Epithelial cell of esophagus (primary cell): ENCODE results near the gene IKBKG.
"Not testable (repeated sequence)": the region's sequence is repeated elsewhere in the genome, so short reads cannot be mapped to it uniquely, and the experiment has no call there.

Experiments
- DNase-seq: peaks from one replicate; pipeline ENCODE4 v3.0.0; 2010; ENCODE audit warnings: low read depth
- H3K4me3 ChIP-seq: 2 replicates; pipeline ENCODE4 v1.5.1; 2011; ENCODE audit warnings: mild to moderate bottlenecking, low read length, control low read depth
- TF ChIP-seq, protein P1 (sequence below): IDR thresholded peaks from 2 replicates; pipeline ENCODE4 v1.5.1; 2011; ENCODE audit warnings: low read depth, mild to moderate bottlenecking, low read length, control low read depth, inconsistent platforms; ENCODE audit not compliant: insufficient read depth; ENCODE audit errors: missing control alignments

Gene IKBKG

DNA sequence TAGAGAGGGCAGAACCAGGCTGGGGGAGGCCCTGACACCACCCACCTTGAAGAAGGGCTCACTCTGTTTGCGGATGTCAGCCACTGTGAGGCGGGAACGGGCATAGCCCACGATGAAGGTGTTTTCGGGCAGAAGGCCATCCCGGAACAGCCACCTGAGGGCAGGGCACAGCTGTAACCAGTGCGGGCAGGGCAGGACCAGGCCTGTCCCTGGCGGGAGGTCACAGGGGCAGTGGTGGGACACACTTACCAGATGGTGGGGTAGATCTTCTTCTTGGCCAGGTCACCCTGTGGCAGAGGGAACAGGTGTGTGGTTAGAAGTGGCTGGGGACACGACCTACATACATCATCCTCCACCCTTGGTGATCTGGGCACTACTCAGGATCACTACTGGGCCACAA lies 11.5 kb upstream of the IKBKG start:
- TF ChIP-seq, protein P1, sequence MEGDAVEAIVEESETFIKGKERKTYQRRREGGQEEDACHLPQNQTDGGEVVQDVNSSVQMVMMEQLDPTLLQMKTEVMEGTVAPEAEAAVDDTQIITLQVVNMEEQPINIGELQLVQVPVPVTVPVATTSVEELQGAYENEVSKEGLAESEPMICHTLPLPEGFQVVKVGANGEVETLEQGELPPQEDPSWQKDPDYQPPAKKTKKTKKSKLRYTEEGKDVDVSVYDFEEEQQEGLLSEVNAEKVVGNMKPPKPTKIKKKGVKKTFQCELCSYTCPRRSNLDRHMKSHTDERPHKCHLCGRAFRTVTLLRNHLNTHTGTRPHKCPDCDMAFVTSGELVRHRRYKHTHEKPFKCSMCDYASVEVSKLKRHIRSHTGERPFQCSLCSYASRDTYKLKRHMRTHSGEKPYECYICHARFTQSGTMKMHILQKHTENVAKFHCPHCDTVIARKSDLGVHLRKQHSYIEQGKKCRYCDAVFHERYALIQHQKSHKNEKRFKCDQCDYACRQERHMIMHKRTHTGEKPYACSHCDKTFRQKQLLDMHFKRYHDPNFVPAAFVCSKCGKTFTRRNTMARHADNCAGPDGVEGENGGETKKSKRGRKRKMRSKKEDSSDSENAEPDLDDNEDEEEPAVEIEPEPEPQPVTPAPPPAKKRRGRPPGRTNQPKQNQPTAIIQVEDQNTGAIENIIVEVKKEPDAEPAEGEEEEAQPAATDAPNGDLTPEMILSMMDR = no peak
- DNase-seq = no peak
- no peak overlapping the region for H3K4me3 ChIP-seq

DNA sequence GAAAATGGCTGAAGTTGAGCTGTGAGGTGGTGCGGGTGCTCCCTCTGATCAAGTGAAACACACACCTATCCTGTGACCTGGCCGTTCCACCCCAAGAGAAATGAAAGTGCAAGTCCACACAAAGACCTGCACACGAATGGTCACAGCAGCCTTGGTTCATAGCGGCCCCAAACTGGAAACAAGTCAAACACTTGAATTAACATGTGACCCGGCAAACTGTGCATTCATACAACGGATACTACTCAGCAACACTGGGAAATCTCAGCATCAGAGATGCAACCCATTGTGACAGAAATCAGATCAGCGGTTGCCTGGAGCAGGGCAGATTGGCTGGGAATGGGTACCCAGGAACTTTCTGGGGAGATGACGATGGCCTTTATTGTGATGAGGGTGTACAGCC lies 8.3 kb upstream of the IKBKG start:
- TF ChIP-seq, protein P1 = no peak
- H3K4me3 ChIP-seq = no peak overlapping the region

DNA sequence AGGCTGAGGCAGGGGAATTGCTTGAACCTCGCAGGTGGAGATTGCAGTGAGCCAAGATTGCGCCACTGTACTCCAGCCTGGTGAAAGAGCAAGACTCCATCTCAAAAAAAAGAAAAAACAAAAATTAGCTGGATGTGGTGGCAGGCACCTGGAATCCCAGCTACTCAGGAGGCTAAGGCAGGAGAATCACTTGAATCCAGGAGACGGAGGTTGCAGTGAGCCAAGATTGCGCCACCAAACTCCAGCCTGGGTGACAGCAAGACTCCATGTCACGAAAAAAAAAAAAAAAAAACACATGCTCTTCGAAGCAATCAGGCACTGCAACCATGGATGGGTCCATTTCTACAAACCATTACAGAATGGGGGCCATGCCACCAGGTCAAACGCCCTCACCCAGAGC lies 7.1 kb upstream of the IKBKG start:
- DNase-seq, H3K4me3 ChIP-seq: not testable (repeated sequence)

More for the DNA sequence above, 8.3 kb upstream of the IKBKG start:
- DNase-seq = no peak

DNA sequence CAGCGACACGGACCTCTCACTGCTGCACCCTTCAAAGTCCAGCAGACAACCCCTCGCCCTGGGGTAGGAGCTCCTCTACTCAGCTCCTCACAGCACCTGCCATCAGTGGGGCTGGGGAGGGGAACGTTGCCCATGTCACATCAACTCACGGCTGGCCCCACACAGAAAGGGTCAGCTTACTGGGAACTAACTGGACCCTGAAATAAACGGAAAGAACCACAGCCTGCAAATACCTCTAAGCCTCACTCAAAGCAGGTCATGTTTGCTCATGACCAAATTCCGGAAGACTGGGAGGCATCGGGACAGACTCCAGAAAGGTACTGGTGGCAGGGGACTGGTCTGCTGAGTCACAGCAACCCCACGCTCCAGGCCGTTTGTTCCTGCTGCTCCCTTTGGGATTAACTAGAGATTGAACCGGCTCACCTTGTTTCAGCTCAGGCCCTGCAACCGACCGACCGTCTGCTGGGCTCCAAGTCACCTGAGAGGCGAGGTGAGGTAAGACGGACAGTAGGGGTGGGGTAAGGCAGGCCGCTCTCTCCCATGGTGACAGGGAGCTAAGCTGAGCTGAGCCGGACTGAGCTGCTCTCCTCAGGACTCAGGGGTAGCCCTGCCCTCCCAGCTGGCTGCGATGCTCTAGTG lies 6.4 kb upstream of the IKBKG start:
- H3K4me3 ChIP-seq = no peak overlapping the region
- TF ChIP-seq, protein P1 = no peak
- DNase-seq = peak; percentile 83

DNA sequence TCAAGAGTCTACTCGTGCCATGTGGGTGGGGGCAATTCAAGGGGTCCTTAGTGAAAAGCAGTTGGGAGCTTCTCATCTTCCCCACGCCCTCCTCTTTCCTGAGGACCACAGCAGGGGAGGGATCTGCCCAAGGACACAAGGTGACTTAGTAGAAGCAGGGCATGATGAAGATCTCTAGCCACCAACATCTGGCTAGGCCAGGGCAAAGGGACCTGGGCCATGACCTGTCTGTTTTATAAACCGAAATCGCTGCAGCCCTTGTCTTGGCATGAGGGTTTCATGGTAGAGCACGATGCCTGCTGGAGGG lies 5.9 kb upstream of the IKBKG start:
- no peak overlapping the region for H3K4me3 ChIP-seq
- DNase-seq = no peak
- TF ChIP-seq, protein P1 = no peak

DNA sequence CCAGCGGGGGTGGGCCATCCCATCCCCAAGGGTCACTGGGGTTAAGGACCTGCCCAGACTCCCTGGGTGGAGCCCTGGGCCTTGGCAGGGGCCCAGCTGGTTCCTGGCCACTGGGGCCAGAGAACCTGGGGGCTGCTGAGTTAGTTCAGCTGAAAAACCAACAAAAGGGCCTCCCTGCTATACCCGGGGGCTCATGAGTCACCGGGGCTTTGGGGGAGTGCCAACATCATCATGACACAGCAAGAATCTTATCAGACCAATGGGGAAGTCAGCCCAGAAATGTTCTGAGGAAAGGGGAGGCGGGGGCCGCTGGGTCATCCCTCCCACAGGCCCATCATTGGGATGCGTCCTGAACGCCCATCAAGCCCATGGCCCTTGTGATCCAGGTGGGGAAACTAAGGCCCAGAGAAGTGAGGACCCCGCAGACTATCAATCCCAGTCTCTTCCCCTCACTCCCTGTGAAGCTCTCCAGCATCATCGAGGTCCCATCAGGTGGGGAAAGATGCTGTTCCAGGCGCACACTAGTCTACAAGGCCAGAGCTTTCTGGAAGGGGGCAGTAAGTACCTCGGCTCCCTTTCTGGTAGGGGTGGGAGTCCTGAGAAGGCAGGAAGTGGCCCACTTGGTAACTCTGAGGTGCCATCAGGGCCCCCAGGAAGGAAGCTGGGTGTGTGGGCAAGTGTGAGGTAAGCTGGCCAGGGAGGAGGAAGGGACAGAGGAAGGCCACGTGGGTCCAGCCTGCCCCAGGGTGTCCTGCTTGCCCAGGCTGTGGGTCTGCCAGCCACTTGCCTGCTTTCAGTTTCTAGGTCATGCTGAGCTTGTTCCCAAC lies 5.3 kb upstream of the IKBKG start:
- peak; percentile 83 for DNase-seq
- TF ChIP-seq, protein P1 = no peak
- no peak overlapping the region for H3K4me3 ChIP-seq

DNA sequence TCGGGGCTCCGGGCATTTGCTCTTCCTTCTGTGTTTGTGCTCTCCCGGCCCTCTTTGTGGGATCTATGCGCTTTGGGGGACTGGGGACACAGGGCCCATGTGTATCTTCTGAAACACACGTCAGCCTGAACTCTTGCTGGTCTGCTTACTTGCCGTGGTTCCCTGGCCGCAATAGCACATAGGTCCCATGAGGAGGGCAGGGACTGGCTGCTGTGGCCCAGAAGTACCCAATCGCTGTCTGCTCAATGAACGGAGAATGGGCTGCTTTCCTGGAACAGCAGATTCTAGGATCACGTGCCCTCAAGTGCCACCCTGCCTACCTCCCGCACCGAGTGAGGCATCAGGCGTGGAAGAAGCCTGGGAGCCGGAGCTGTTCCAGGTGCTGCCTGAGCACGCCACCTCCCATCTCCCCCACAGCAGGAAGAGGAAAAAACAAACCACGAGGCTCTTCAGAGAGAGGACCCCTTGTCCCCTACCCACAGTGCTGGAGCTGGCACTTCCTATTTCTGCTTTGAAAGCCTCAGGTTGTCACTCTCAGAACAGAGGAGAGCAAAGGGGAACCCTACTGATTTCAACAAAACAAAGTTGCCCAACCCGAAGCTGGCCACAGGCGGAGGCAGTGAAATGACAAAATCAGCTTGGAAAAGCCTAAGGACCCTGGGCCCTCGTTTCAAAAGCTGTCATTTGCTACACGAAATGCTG lies 4.5 kb upstream of the IKBKG start:
- TF ChIP-seq, protein P1 = no peak
- H3K4me3 ChIP-seq = no peak overlapping the region
- no peak for DNase-seq
